Mucosa of stomach (tissue), 1 donor: ENCODE results near the gene ZNF354C.

Experiments used
- H3K27me3 ChIP-seq: one replicate; pipeline ENCODE4 v1.7.0; 2013; ENCODE audit warnings: mild to moderate bottlenecking, low read length; ENCODE audit not compliant: control insufficient read depth, insufficient read depth
- H3K36me3 ChIP-seq: one replicate; pipeline ENCODE4 v1.7.0; 2013; ENCODE audit warnings: low read length; ENCODE audit not compliant: control insufficient read depth, insufficient read depth
- H3K4me1 ChIP-seq: one replicate; pipeline ENCODE4 v1.7.0; 2013; ENCODE audit warnings: mild to moderate bottlenecking, low read length; ENCODE audit not compliant: control insufficient read depth, insufficient read depth
- H3K4me3 ChIP-seq: one replicate; pipeline ENCODE4 v1.7.0; 2013; ENCODE audit warnings: low read length
- H3K9ac ChIP-seq: one replicate; pipeline ENCODE4 v1.7.0; 2013; ENCODE audit warnings: mild to moderate bottlenecking, low read length, moderate library complexity
- H3K9me3 ChIP-seq: one replicate; pipeline ENCODE4 v1.7.0; 2013; ENCODE audit warnings: mild to moderate bottlenecking, low read length, moderate library complexity; ENCODE audit not compliant: control insufficient read depth
- donor health status: Pancreatic carcinoma.

The ZNF354C gene

GRCh38 chr5:179060116-179061008, at the start of gene ZNF354C:
Gene ZNF354C (plus strand): TSS chr5:179060373. CDS start chr5:179062069, 1,696 bp downstream.
- H3K4me1 ChIP-seq = peaks cover 10% of the 10 kb centered on the region
- no peaks in the 10 kb centered on the region for H3K36me3 ChIP-seq
- H3K9me3 ChIP-seq = no peaks in the 10 kb centered on the region
- peak within 1 kb of the TSS; percentile 66 for H3K9ac ChIP-seq
- H3K27me3 ChIP-seq = no peaks in the 10 kb centered on the region
- peak within 1 kb of the TSS; percentile 77 for H3K4me3 ChIP-seq

- peaks cover 16% of the 10 kb centered on the region for H3K9me3 ChIP-seq
- H3K27me3 ChIP-seq = no peaks in the 10 kb centered on the region
- H3K36me3 ChIP-seq = peaks cover 8% of the 10 kb centered on the region
- peak within 1 kb of the TSS; percentile 58 for H3K9ac ChIP-seq
- H3K4me3 ChIP-seq = peak within 1 kb of the TSS; percentile 68
- peaks cover 5% of the 10 kb centered on the region for H3K4me1 ChIP-seq
These were observed 36.5 kb upstream of the ZNF354C start, which contains the start of gene ZNF879 for GRCh38 chr5:179023528-179024189. Gene ZNF879 (plus strand): TSS chr5:179023804. CDS start chr5:179025005, 1,201 bp downstream.

- peak overlapping the region; percentile 9 for H3K4me3 ChIP-seq
- no peaks in the 10 kb centered on the region for H3K4me1 ChIP-seq
- no peak overlapping the region for H3K9ac ChIP-seq
- H3K9me3 ChIP-seq = peaks cover 50% of the 10 kb centered on the region
- no peaks in the 10 kb centered on the region for H3K36me3 ChIP-seq
- no peaks in the 10 kb centered on the region for H3K27me3 ChIP-seq
These were observed 27.1 kb upstream of the ZNF354C start for GRCh38 chr5:179033004-179033580.

GRCh38 chr5:179044765-179045164, 15.4 kb upstream of the ZNF354C start:
- Histone ChIP-seq H3K9ac (no peak overlapping the region), H3K4me1 (no peaks in the 10 kb centered on the region), H3K27me3 (no peaks in the 10 kb centered on the region), H3K9me3 (no peaks in the 10 kb centered on the region), H3K4me3 (no peak overlapping the region), H3K36me3 (no peaks in the 10 kb centered on the region)

GRCh38 chr5:179051784-179052183, 8.4 kb upstream of the ZNF354C start:
- H3K9me3 ChIP-seq = no peaks in the 10 kb centered on the region
- no peaks in the 10 kb centered on the region for H3K36me3 ChIP-seq
- no peaks in the 10 kb centered on the region for H3K27me3 ChIP-seq
- no peak overlapping the region for H3K9ac ChIP-seq
- no peak overlapping the region for H3K4me3 ChIP-seq
- no peaks in the 10 kb centered on the region for H3K4me1 ChIP-seq

GRCh38 chr5:179054036-179054785, 6.0 kb upstream of the ZNF354C start:
- H3K27me3 ChIP-seq = no peaks in the 10 kb centered on the region
- H3K4me3 ChIP-seq = no peak overlapping the region
- no peak overlapping the region for H3K9ac ChIP-seq
- no peaks in the 10 kb centered on the region for H3K4me1 ChIP-seq
- H3K36me3 ChIP-seq = no peaks in the 10 kb centered on the region
- H3K9me3 ChIP-seq = no peaks in the 10 kb centered on the region

DNA sequence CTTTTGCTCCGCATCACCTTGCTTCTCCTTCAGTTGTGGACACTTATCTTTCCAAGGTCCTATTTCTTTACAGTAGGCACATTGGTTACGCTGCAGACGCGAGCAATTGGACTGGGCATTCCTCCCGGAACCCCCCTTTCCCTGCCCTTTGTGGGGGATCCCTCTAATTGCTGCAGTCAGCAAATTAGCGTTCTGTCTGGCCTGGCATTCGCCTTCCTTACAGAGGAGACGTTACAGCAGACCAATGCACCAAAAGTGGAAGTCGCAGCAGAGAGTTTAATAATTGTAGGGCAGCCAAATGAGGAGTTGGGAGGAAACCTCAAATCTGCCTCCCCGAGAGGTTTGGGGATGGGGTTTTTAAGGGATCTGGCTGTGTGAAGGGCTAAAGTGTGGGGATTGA, 5.3 kb upstream of the ZNF354C start:
- H3K4me3 ChIP-seq = no peak overlapping the region
- no peaks in the 10 kb centered on the region for H3K9me3 ChIP-seq

GRCh38 chr5:179055436-179055835, 4.7 kb upstream of the ZNF354C start:
- Histone ChIP-seq H3K9ac (no peak overlapping the region), H3K27me3 (no peaks in the 10 kb centered on the region), H3K9me3 (no peaks in the 10 kb centered on the region), H3K4me1 (no peaks in the 10 kb centered on the region), H3K36me3 (no peaks in the 10 kb centered on the region), H3K4me3 (no peak overlapping the region)

More for the DNA sequence above, 5.3 kb upstream of the ZNF354C start:
- Histone ChIP-seq H3K27me3 (no peaks in the 10 kb centered on the region), H3K36me3 (no peaks in the 10 kb centered on the region), H3K9ac (no peak overlapping the region), H3K4me1 (no peaks in the 10 kb centered on the region)

- no peaks in the 10 kb centered on the region for H3K27me3 ChIP-seq
- H3K9ac ChIP-seq = no peak overlapping the region
- H3K9me3 ChIP-seq = no peaks in the 10 kb centered on the region
- peaks cover 3% of the 10 kb centered on the region for H3K4me1 ChIP-seq
- no peak overlapping the region for H3K4me3 ChIP-seq
- H3K36me3 ChIP-seq = no peaks in the 10 kb centered on the region
These were observed 4.3 kb upstream of the ZNF354C start for GRCh38 chr5:179055841-179056240.

DNA sequence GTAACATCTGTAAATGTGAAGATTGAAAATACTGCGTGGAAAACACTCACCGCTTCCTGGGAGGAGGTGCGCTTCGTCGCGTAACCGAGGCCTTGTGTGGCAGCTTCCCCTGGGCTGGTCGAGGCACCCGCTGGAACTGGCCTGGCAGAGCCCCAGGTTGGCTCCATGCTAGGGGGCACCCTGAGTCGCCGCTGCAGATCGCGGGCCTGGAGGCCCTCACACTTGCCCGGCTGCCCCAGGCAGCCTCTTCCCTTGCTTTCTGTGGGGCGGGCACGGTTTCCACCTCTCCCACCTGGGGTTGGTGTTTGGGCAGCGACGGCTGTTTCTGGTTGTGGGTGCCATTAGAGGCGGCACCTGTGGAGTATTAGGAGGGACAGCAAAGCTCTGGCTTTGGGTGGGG, 852 bp downstream of the ZNF354C start:
- peak overlapping the region; percentile 77 for H3K4me3 ChIP-seq
- H3K9me3 ChIP-seq = no peaks in the 10 kb centered on the region
- H3K36me3 ChIP-seq = no peaks in the 10 kb centered on the region
- peak overlapping the region; percentile 66 for H3K9ac ChIP-seq
- no peaks in the 10 kb centered on the region for H3K27me3 ChIP-seq
- peaks cover 10% of the 10 kb centered on the region for H3K4me1 ChIP-seq

DNA sequence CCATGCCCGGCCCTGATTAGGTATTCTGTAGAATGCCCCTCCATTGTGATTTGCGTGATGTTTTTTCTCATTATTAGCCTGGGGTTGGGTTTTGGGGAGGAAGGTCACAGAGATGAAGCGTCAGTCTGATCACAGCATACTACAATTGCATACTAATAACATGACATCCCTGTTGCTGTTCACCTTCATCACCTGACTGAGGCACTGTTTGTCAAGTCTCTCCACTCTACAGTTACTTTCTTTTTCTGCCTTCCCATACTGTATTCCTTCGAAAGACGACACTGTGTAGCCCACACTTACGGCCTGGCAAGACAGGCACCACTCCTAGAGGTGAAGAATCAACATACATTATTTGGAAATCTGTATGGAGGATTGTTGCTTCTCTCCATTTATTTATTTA, 5.5 kb downstream of the ZNF354C start:
- Histone ChIP-seq H3K27me3 (no peaks in the 10 kb centered on the region), H3K4me3 (no peak overlapping the region), H3K4me1 (peaks cover 8% of the 10 kb centered on the region), H3K9me3 (peaks cover 9% of the 10 kb centered on the region), H3K9ac (no peak overlapping the region), H3K36me3 (no peaks in the 10 kb centered on the region)
